ENCODE measurements around the gene TPRA1. TPM values are rescaled to one million over a fixed set of nuclear protein-coding genes. Genes with fewer than 3 reads are reported as not detected.

Gene TPRA1
- total RNA-seq, 1 donor from 2014 or later = 76.6 TPM

- TF ChIP-seq CTCF (conservative IDR thresholded peaks at IDR 0.05; ENCODE audit: low read depth, low read length) = no peak
- no peak overlapping the region for H3K4me3 ChIP-seq (ENCODE audit: low read depth, low read length)
- DNase-seq (ENCODE audit: low read depth) = no peak
Observed at GRCh38 chr3:127544803-127545201, 45.7 kb downstream of the TPRA1 start.

- H3K4me3 ChIP-seq (ENCODE audit: low read depth, low read length) = no peak overlapping the region
- TF ChIP-seq CTCF (conservative IDR thresholded peaks at IDR 0.05; ENCODE audit: low read depth, low read length) = peak; percentile 78
- no peak for DNase-seq (ENCODE audit: low read depth)
Observed at GRCh38 chr3:127544192-127544802, 46.2 kb downstream of the TPRA1 start.

- DNase-seq (ENCODE audit: low read depth) = no peak
- TF ChIP-seq CTCF (conservative IDR thresholded peaks at IDR 0.05; ENCODE audit: low read depth, low read length) = no peak
Observed at GRCh38 chr3:127543441-127543840, 47.1 kb downstream of the TPRA1 start.

GRCh38 chr3:127542441-127542952 lies 48.0 kb downstream of the TPRA1 start:
- no peak for DNase-seq (ENCODE audit: low read depth)
- no peak overlapping the region for H3K4me3 ChIP-seq (ENCODE audit: low read depth, low read length)
- no peak for TF ChIP-seq CTCF (conservative IDR thresholded peaks at IDR 0.05; ENCODE audit: low read depth, low read length)

More at GRCh38 chr3:127543441-127543840, 47.1 kb downstream of the TPRA1 start:
- H3K4me3 ChIP-seq (ENCODE audit: low read depth, low read length) = no peak overlapping the region

- no peak for DNase-seq (ENCODE audit: low read depth)
- TF ChIP-seq CTCF (conservative IDR thresholded peaks at IDR 0.05; ENCODE audit: low read depth, low read length) = no peak
- H3K4me3 ChIP-seq (ENCODE audit: low read depth, low read length) = no peak overlapping the region
Observed at GRCh38 chr3:127541320-127541719, 49.2 kb downstream of the TPRA1 start.

GRCh38 chr3:127539366-127540060 lies 51.0 kb downstream of the TPRA1 start:
- H3K4me3 ChIP-seq (ENCODE audit: low read depth, low read length) = no peak overlapping the region
- no peak for DNase-seq (ENCODE audit: low read depth)
- no peak for TF ChIP-seq CTCF (conservative IDR thresholded peaks at IDR 0.05; ENCODE audit: low read depth, low read length)

Data from epithelial cell of proximal tubule (primary cell).